Measurements from ENCODE around the gene CFAP46. TPM values are rescaled to one million over a fixed set of nuclear protein-coding genes. Genes with fewer than 3 reads are reported as not detected.

CFAP46 gene
- total and polyA plus RNA-seq, 9 donors = 0.50 to 22.4 (median 1.6) TPM; not detected in 1

- WGBS, 3 donors = 2 to 4% (median 3%) methylated on average over 39 to 58 of the region's 58 CpGs
- Histone ChIP-seq H3K9me3 (peaks cover 0 to 6% of the 10 kb centered on the region in 2 donors), H3K36me3 (no peaks in the 10 kb centered on the region), H3K4me1 (ENCODE audit: insufficient read depth) (no peaks in the 10 kb centered on the region), H3K27ac (no peak overlapping the region), H3K4me3 (no peak overlapping the region), H3K27me3 (peaks cover 22% of the 10 kb centered on the region)
- TF ChIP-seq POLR2A (IDR thresholded peaks at IDR 0.05) = no peak
- TF ChIP-seq, protein P1, sequence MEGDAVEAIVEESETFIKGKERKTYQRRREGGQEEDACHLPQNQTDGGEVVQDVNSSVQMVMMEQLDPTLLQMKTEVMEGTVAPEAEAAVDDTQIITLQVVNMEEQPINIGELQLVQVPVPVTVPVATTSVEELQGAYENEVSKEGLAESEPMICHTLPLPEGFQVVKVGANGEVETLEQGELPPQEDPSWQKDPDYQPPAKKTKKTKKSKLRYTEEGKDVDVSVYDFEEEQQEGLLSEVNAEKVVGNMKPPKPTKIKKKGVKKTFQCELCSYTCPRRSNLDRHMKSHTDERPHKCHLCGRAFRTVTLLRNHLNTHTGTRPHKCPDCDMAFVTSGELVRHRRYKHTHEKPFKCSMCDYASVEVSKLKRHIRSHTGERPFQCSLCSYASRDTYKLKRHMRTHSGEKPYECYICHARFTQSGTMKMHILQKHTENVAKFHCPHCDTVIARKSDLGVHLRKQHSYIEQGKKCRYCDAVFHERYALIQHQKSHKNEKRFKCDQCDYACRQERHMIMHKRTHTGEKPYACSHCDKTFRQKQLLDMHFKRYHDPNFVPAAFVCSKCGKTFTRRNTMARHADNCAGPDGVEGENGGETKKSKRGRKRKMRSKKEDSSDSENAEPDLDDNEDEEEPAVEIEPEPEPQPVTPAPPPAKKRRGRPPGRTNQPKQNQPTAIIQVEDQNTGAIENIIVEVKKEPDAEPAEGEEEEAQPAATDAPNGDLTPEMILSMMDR (IDR thresholded peaks at IDR 0.05) = no peak
- no peak for TF ChIP-seq EP300 (IDR thresholded peaks at IDR 0.05)
- no peak for DNase-seq
- intact Hi-C loops (cut with DNase I) = loop anchor here in 1 of 4 donors (10.0 kb wide), 1 partner anchor 242 kb away; no protein-coding TSS in a partner anchor
Observed at GRCh38 chr10:132786476-132786883, 155.9 kb downstream of the CFAP46 start.

- H3K27me3 ChIP-seq = peaks cover 22% of the 10 kb centered on the region
- intact Hi-C loops (cut with DNase I) = loop anchor here in 1 of 4 donors (10.0 kb wide), 1 partner anchor 241 kb away; no protein-coding TSS in a partner anchor
- no peak for DNase-seq
- TF ChIP-seq, protein P1 (IDR thresholded peaks at IDR 0.05) = no peak
- TF ChIP-seq POLR2A (IDR thresholded peaks at IDR 0.05) (no peak), EP300 (IDR thresholded peaks at IDR 0.05) (no peak)
- H3K27ac ChIP-seq = no peak within 1 kb of the TSS
- H3K4me1 ChIP-seq (ENCODE audit: insufficient read depth) = no peaks in the 10 kb centered on the region
- H3K4me3 ChIP-seq = no peak within 1 kb of the TSS
- 1% methylated on average over 32 to 119 of the region's 119 CpGs for WGBS, 3 donors
- H3K9me3 ChIP-seq = peaks cover 0 to 6% of the 10 kb centered on the region in 2 donors
- no peaks in the 10 kb centered on the region for H3K36me3 ChIP-seq
Observed at GRCh38 chr10:132785723-132786475, 156.5 kb downstream of the CFAP46 start, which contains the start of gene NKX6-2. NKX6-2 (minus strand) TSS chr10:132786147; CDS start chr10:132785948, 199 bp downstream.

DNA sequence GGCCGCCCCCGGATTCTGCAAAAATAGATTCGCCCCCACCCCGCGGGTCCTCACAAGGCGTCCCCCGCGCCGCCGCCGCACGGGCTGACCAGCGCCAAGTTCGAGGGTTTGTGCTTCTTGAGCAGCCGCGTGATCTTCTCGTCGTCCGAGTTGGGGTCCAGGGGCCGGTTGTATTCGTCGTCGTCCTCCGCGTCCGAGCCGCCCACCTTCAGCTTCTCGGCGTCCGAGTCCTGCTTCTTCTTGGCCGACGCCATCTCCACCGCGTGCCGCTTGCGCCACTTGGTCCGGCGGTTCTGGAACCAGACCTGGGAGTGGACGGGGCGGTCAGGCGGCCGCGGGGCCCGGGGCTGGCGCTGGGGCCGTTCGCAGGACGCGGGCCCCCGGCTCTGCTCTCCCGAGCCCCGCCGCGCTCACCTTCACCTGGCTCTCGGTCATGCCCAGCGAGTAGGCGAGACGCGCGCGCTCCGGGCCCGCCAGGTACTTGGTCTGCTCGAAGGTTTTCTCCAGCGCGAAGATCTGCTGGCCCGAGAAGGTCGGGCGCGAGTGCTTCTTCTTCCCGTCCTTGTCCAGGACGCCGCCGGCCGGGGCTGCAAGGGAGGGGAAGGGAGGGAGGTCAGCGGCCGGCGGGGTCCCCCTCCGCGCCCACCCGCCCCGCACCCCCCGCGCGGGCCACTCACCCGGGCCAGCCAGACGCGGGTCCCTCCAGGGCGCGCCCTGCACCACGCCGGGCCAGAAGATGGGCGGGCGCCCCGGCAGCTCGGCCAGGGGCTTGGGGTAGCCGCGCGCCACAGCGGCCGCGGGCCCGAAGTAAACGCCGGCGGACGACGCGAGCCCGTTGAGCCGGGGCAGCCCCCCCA, 157.3 kb downstream of the CFAP46 start:
- H3K27ac ChIP-seq = no peak overlapping the region
- DNase-seq = no peak
- no peak for TF ChIP-seq EP300 (IDR thresholded peaks at IDR 0.05)
- no peak for TF ChIP-seq POLR2A (IDR thresholded peaks at IDR 0.05)
- TF ChIP-seq, protein P1 (IDR thresholded peaks at IDR 0.05) = no peak
- peaks cover 16% of the 10 kb centered on the region for H3K27me3 ChIP-seq
- H3K9me3 ChIP-seq = peaks cover 0 to 6% of the 10 kb centered on the region in 2 donors
- intact Hi-C loops (cut with DNase I) = loop anchor here in 1 of 4 donors (10.0 kb wide), 1 partner anchor 240 kb away; no protein-coding TSS in a partner anchor
- no peaks in the 10 kb centered on the region for H3K4me1 ChIP-seq (ENCODE audit: insufficient read depth)
- H3K4me3 ChIP-seq = no peak overlapping the region
- WGBS, 3 donors = 2 to 5% (median 4%) methylated on average over 39 to 111 of the region's 111 CpGs
- no peaks in the 10 kb centered on the region for H3K36me3 ChIP-seq

Data from ovary (tissue), 9 donors.